HFF-Myc (cell line): Measurements from ENCODE around the gene SH3D19.
"Not testable (repeated sequence)": the region's sequence is repeated elsewhere in the genome, so short reads cannot be mapped to it uniquely, and the experiment has no call there.

Source experiments
- DNase-seq: peaks from one replicate; pipeline ENCODE4 v3.0.0-alpha.2; 2011; ENCODE audit warnings: low read depth; ENCODE audit errors: extremely low read depth
- H3K4me3 ChIP-seq: replicated peaks from 2 replicates; pipeline ENCODE4 v1.5.1; 2011; ENCODE audit warnings: low read depth, mild to moderate bottlenecking, control low read depth, low read length
- TF ChIP-seq, protein P1 (sequence below): IDR thresholded peaks from 2 replicates; pipeline ENCODE4 v1.5.1; 2012; ENCODE audit warnings: mild to moderate bottlenecking, low read depth, low read length, control low read depth; ENCODE audit errors: missing control alignments

SH3D19 gene

GRCh38 chr4:151263455-151263854, 62.0 kb downstream of the SH3D19 start:
- TF ChIP-seq, protein P1, sequence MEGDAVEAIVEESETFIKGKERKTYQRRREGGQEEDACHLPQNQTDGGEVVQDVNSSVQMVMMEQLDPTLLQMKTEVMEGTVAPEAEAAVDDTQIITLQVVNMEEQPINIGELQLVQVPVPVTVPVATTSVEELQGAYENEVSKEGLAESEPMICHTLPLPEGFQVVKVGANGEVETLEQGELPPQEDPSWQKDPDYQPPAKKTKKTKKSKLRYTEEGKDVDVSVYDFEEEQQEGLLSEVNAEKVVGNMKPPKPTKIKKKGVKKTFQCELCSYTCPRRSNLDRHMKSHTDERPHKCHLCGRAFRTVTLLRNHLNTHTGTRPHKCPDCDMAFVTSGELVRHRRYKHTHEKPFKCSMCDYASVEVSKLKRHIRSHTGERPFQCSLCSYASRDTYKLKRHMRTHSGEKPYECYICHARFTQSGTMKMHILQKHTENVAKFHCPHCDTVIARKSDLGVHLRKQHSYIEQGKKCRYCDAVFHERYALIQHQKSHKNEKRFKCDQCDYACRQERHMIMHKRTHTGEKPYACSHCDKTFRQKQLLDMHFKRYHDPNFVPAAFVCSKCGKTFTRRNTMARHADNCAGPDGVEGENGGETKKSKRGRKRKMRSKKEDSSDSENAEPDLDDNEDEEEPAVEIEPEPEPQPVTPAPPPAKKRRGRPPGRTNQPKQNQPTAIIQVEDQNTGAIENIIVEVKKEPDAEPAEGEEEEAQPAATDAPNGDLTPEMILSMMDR, result no peak
- no peak for DNase-seq
- H3K4me3 ChIP-seq, result no peak overlapping the region

DNA sequence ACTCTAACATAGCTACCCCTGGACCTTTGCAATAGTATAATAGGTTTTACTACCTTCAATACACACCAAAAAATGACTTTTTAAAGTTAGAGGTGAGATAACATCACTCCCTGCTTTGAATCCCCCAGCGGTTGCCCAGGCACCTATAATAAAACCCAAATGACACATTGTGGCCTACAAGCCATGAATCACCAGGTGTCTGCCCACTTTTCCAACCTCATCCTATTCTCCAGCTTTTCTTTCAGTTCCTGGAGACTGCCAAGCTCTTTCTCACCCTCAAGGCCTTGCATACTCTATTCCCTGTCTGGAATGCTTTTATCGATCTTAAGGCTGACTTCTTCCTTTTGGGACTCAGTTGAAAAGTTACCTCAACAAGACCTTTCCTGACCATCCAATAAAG, 64.9 kb downstream of the SH3D19 start:
- DNase-seq, result no peak
- TF ChIP-seq, protein P1, result no peak
- H3K4me3 ChIP-seq, result no peak overlapping the region

DNA sequence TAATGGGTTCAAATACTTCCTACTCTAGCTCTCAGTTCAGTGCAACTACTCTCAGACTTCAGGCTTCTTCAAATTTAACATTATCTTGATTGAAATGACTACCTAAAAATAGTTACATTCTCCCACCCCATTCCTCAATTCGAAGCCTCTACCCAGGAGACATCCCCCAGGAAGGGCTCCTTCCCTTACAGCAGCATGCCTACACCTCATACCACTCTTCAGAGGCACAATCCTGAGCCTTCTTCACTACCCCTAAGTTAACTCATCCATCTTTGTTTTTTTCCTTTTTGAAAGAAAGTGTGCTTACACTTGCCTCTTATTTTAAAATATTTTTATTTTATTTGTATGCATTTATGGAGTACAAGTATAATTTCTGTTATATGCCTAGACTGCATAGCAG, 65.7 kb downstream of the SH3D19 start:
- DNase-seq, result no peak
- TF ChIP-seq, protein P1, result no peak
- no peak overlapping the region for H3K4me3 ChIP-seq

- TF ChIP-seq, protein P1, result no peak
- H3K4me3 ChIP-seq, result no peak overlapping the region
- DNase-seq, result no peak
These were observed 67.7 kb downstream of the SH3D19 start for GRCh38 chr4:151257704-151258103.

GRCh38 chr4:151256134-151256533, 69.3 kb downstream of the SH3D19 start:
- TF ChIP-seq, protein P1, result no peak
- no peak overlapping the region for H3K4me3 ChIP-seq
- DNase-seq, result no peak

DNA sequence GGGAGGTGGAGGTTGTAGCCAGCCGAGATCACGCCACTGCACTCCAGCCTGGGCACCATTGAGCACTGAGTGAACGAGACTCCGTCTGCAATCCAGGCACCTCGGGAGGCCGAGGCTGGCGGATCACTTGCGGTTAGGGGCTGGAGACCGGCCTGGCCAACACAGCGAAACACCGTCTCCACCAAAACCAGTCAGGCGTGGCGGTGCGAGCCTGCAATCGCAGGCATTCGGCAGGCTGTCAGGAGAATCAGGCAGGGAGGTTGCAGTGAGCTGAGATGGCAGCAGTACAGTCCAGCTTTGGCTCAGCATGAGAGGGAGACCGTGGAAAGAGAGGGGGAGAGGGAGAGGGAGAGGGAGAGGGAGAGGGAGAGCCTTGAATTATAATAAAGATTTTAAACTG, 69.7 kb downstream of the SH3D19 start:
- not testable (repeated sequence) for H3K4me3 ChIP-seq, DNase-seq

DNA sequence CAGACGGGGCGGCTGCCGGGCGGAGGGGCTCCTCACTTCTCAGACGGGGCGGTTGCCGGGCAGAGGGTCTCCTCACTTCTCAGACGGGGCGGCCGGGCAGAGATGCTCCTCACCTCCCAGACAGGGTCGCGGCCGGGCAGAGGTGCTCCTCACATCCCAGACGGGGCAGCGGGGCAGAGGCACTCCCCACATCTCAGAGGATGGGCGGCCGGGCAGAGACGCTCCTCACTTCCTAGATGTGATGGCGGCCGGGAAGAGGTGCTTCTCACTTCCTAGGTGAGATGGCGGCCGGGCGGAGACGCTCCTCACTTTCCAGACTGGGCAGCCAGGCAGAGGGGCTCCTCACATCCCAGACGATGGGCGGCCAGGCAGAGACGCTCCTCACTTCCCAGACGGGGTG, 70.2 kb downstream of the SH3D19 start:
- H3K4me3 ChIP-seq, DNase-seq: not testable (repeated sequence)

GRCh38 chr4:151251603-151252304, 73.7 kb downstream of the SH3D19 start:
- no peak for DNase-seq
- TF ChIP-seq, protein P1, result no peak

More at GRCh38 chr4:151251603-151252304, 73.7 kb downstream of the SH3D19 start:
- no peak overlapping the region for H3K4me3 ChIP-seq
